Left ventricle myocardium inferior (tissue), 1 donor: Measurements from ENCODE around the gene HS6ST1. TPM values are rescaled to one million over a fixed set of nuclear protein-coding genes. Genes with fewer than 3 reads are reported as not detected.

ENCODE experiments used
- DNase-seq: peaks from one replicate; pipeline ENCODE4 v3.0.0-alpha.2; 2020
- H3K27ac ChIP-seq: fragments of 200-600 bp; replicated peaks from 2 replicates; pipeline ENCODE4 v1.8.0; 2021
- H3K27me3 ChIP-seq: fragments of 200-600 bp; 2 replicates; pipeline ENCODE4 v1.8.0; 2021; ENCODE audit warnings: low read depth
- H3K36me3 ChIP-seq: fragments of 200-600 bp; 2 replicates; pipeline ENCODE4 v1.8.0; 2021
- H3K4me1 ChIP-seq: fragments of 200-600 bp; 2 replicates; pipeline ENCODE4 v1.8.0; 2021
- H3K4me3 ChIP-seq: fragments of 200-600 bp; 2 replicates; pipeline ENCODE4 v1.8.0; 2021; ENCODE audit warnings: mild to moderate bottlenecking, moderate library complexity
- H3K9me3 ChIP-seq: fragments of 200-600 bp; replicated peaks from 2 replicates; pipeline ENCODE4 v1.8.0; 2021
- CTCF ChIP-seq: fragments of 200-600 bp; IDR thresholded peaks from 2 replicates; pipeline ENCODE4 v1.8.0; 2021; ENCODE audit warnings: antibody characterized with exemption, mild to moderate bottlenecking, borderline replicate concordance
- intact Hi-C: fragments of 100-400 bp; cut with micrococcal nuclease; formaldehyde crosslinking; loops from one replicate; pipeline ENCODE4 v1.11.0; 2022
- total RNA-seq: library from RNA; stranded (reverse); fragmentation: NEBNext Ultra II Directional; extraction: Animal tissue kit (Norgen Biotek cat#: 25700); gene quantifications from one replicate; pipeline ENCODE4 v1.2.1, GENCODE V29; 2021
- donor health status: DM: no; HTN: yes; CAD: no; lungs with severe emphysema.

The HS6ST1 gene
- total RNA-seq, 1 donor from 2014 or later, result 26.7 TPM

DNA sequence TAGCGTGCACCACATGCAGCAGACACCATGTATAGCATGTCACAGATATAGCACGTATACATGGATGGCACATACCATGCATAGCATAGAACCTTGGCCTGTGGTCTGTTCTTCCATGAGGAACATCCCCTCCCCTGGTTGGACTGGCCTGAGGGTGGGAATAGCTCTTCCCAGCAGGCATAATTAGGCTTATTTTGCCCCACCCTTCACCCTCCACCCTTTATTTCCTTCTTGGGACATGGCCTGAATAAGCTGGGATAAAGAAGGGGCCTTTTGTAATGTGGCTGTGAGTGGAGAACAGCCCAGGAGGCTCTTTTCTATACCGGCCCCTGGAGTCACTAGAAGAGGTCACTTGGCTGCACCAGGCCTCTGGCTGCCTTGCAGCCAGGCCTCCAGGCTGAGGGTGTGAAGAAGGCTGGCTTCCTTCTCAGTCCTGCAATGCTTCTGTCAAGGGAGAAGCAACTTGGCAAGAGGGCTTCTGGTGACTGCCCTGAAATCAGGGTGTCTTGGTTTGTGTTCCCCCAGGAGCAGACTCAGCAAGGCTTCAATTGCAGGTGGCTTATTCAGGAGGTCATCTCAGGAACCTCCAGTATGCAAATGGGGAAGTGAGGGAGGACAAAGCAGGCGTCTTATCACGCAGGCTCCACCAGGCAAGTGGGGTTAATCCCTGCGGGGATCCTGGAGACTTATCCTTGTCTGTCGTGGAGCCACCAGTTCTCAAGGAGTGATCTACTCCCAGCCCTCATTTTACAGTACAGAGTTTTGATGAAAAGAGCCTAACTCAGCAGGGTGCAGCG, 68.2 kb downstream of the HS6ST1 start:
- intact Hi-C loops, result no loop called here
- Histone ChIP-seq H3K9me3 (no peaks in the 10 kb centered on the region), H3K4me3 (no peak overlapping the region), H3K36me3 (no peaks in the 10 kb centered on the region), H3K27ac (no peak overlapping the region), H3K27me3 (no peaks in the 10 kb centered on the region), H3K4me1 (no peaks in the 10 kb centered on the region)
- no peak for TF ChIP-seq CTCF
- DNase-seq, result no peak

GRCh38 chr2:128249555-128249954, 69.1 kb downstream of the HS6ST1 start:
- no peaks in the 10 kb centered on the region for H3K27me3 ChIP-seq
- intact Hi-C loops, result no loop called here
- no peak for DNase-seq
- no peak overlapping the region for H3K4me3 ChIP-seq
- no peaks in the 10 kb centered on the region for H3K9me3 ChIP-seq
- no peak overlapping the region for H3K27ac ChIP-seq
- H3K4me1 ChIP-seq, result no peaks in the 10 kb centered on the region
- no peaks in the 10 kb centered on the region for H3K36me3 ChIP-seq
- TF ChIP-seq CTCF, result no peak

DNA sequence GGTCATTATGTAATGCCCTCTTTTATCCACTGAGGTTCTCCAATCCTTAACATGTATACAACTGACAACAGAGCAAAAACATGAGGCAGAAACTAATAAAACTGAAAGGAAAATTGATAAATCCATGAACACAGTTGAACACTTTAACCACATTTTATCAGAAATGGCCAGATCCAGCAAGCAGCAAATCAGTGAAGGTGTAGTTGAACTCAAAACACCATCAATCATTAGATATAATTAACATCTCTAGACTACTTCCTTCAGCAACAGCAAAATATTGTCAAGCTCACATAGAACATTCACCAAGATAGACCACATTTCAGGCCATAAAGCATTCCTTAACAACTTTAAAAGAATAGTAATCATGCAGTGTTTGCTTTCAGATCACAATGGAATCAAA, 72.9 kb downstream of the HS6ST1 start:
- DNase-seq, result no peak
- intact Hi-C loops, result no loop called here
- no peaks in the 10 kb centered on the region for H3K4me1 ChIP-seq
- TF ChIP-seq CTCF, result no peak
- H3K4me3 ChIP-seq, result no peak overlapping the region
- no peak overlapping the region for H3K27ac ChIP-seq
- H3K9me3 ChIP-seq, result no peaks in the 10 kb centered on the region
- H3K36me3 ChIP-seq, result no peaks in the 10 kb centered on the region
- H3K27me3 ChIP-seq, result no peaks in the 10 kb centered on the region

- Histone ChIP-seq H3K4me3 (no peak overlapping the region), H3K27me3 (no peaks in the 10 kb centered on the region), H3K27ac (no peak overlapping the region), H3K4me1 (peaks cover 6% of the 10 kb centered on the region), H3K36me3 (no peaks in the 10 kb centered on the region), H3K9me3 (no peaks in the 10 kb centered on the region)
- intact Hi-C loops, result no loop called here
- DNase-seq, result no peak
- no peak for TF ChIP-seq CTCF
Measured at GRCh38 chr2:128241896-128242295, 76.8 kb downstream of the HS6ST1 start.

GRCh38 chr2:128237911-128238697, 80.6 kb downstream of the HS6ST1 start:
- H3K4me3 ChIP-seq, result no peak overlapping the region
- H3K36me3 ChIP-seq, result no peaks in the 10 kb centered on the region
- TF ChIP-seq CTCF, result no peak
- no peak for DNase-seq
- peaks cover 18% of the 10 kb centered on the region for H3K4me1 ChIP-seq
- intact Hi-C loops, result no loop called here
- no peaks in the 10 kb centered on the region for H3K9me3 ChIP-seq
- no peaks in the 10 kb centered on the region for H3K27me3 ChIP-seq
- H3K27ac ChIP-seq, result no peak overlapping the region
